ENCODE data around the gene TCHHL1.

TCHHL1 gene

DNA sequence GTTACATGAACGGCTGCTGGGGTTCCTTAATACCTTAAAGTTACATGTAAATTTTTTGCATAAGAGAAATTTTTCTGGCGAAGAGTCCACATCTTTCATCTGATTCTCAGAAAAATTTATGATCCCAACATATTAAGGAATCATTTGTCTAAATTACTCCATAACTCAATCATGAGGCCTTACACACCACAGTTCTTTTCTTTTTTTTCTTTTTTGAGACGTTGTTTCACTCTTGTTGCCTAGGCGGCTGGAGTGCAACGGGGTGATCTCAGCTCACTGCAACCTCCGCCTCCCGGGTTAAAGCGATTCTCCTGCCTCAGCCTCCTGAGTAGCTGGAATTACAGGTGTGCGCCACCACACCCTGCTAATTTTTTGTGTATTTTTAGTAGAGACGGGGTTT lies 50.0 kb downstream of the TCHHL1 start:
- no peak for DNase-seq (ENCODE audit: low spot score)

DNA sequence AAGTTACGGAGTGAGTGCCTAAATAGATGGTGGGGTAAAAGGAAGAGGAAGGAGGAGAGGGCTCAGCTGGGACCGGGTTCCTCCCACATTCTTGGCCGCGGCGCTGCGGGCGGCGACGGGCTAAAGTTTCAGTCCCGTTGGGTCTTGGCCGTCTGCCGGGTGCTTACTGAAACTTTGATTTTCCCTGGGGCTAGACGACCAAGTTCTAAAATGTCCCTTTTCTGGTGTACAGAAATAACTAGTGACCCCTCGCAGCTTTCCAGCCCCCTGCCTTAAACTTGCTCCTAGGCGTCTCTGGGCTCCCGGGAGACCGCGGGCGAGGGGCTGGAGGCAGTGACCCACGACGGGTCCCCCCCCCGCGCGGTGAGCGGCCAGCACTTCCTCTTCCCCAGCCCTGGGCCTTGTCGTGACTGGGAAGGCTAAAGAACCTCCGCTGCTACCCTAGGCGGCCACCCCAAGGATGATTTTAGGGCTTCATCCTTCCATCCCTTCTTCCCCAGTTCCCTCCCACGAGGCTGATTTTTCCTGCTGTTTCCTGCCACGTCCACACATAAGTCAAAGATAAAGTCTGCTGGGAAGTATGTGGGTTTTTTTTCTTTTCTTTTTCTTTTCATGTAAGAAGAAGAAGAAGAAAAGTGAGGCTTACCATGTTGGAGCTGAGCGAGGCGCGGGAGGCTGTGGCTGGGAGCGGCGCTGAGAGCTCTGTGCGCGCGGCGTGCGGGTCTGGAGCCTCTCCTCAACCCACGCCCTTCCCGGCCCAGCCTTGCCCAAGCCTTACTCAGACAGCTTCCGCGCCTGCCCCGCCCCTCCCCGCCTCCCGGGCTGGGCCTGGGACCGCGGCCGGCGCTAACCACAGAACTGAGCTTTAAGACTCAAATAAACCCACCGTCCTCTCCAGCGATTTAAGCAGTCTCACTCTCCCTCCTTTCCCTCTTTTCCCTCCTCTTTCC lies 52.3 kb downstream of the TCHHL1 start, which contains the start of gene S100A11:
S100A11 (minus strand) TSS at position 738 of the 950 bp plus-strand sequence; CDS start at position 649, 89 bp downstream.
- peak; percentile 9 for DNase-seq (ENCODE audit: low spot score)

DNA sequence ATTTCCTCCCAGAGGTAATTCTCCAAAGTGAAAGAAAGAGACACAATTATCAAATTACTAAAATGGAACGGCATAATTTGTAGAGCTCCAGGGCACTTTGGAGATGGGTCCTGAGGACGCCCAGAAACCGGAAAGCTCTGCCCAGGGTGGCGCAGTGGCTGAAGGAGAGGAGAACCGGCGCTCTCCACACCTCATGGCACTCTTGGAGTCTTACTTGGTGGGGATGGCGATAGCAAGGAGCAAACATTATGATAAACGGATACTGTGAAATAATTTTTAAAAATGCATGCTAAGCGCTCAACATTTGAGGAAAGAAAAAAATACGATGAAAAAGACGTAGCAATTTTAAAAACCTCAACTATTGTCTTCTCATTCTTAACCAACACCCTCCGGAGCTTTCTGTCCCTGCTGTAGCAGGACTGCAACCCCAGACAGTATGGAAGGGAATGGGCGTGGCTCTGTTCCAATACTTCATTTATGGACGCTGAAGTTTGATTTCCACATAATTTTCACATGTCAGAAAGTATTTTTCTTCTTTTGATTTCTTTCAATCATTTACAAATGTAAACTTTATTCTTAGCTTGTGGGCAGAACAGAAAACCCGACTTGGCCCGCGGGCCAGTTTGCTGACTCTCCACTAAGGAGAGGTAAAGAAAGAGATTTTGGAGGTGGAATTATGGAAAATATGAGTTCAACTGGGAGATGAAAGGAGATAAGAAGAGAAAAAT lies 53.2 kb downstream of the TCHHL1 start:
- no peak for DNase-seq (ENCODE audit: low spot score)

DNA sequence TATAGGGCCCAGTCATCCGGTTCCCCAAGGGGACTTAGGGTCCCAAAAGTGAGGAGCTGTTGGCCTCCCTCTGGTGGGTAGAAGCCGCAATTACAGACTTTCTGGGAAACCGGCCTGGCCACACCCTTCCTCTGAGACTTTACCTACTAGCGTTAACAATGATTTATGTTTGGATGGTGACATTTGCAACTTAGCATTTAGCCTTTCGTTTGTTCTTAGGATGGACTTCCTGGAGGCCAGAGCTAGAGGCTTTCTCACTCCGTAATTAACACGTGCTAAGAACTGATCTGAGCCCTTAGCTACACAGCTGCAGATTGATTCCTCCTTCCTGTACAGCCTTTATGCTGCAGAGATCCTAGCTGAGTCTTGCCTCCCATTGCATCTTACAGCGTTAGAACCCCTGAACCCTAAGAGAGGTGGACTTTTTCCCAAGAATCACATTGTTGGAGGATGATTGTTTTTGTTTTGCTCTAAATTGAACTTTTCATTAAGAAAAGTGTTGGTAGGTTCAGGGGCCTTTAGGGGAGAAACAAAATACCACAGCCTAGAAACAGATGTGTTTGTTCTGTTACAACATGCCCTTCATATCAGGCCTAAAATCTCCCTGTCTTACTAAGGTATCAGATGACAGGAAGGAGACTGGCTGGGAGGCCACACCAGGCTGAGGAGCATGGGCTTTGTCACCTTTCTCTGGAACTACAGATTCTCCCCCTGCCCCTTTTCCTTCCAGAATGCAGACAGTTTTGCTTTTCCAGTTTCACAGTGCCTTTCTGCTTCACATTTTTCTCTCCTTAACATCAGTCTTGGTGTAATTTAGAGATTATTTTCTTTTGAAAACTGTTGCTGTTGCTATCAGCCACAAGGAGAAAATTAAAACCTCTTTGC lies 54.0 kb downstream of the TCHHL1 start:
- peak; percentile 51 for DNase-seq (ENCODE audit: low spot score)

DNA sequence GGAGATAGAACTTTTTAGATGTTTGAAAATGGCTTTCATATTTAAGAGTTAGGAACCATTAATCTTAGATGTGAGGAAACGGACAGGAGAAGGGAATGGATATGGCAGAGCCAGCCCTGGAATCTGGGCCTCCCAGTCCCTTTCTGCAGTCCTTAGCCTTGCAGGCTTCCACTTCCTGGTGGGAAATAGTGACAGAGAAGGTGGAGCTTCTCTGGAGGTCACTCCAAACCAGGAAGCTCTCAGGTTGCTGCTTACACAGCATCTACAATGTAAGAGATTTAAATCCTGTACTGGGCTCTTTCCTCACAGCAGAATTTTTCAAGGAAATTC lies 54.6 kb downstream of the TCHHL1 start:
- DNase-seq (ENCODE audit: low spot score), result no peak

Data from hematopoietic multipotent progenitor cell treated with erythropoietin and hydrocortisone succinate and interleukin-3 and kit ligand, for 17 days (in vitro differentiated cells).